SK-N-SH (cell line): ENCODE measurements around the gene RGS17. TPM values are rescaled to one million over a fixed set of nuclear protein-coding genes. Genes with fewer than 3 reads are reported as not detected.

Experiments used
- CTCF ChIA-PET: fragments of 300-600, 350-600 bp; formaldehyde crosslinking; extraction: SDS; loops from one replicate; lab custom pipeline; 2021; lab: Yijun Ruan, JAX
- POLR2A ChIA-PET: fragments of 350-600 bp; sonication (Branson Sonifier 250); formaldehyde crosslinking; extraction: SDS; loops from one replicate; lab custom pipeline; 2020; ENCODE audit warnings: antibody characterized with exemption, inconsistent platforms; lab: Yijun Ruan, JAX
- DNase-seq: peaks from one replicate; pipeline ENCODE4 v3.0.0; 2012
- H2AFZ ChIP-seq: fragments of 200-600 bp; sonication (generic); 2 replicates; pipeline ENCODE4 v1.8.1; 2016; ENCODE audit warnings: antibody characterized with exemption, mild to moderate bottlenecking, low read depth
- H3F3A ChIP-seq: fragments of 200-600 bp; sonication (generic); replicated peaks from 2 replicates; pipeline ENCODE3; 2016; ENCODE audit warnings: antibody characterized with exemption, mild to moderate bottlenecking; ENCODE audit not compliant: insufficient read depth
- H3K27ac ChIP-seq, 2 experiments: fragments of 200-500 bp in 1 of 2; fragments of 200-600 bp in 1 of 2; sonication (Bioruptor generic) in 1 of 2; sonication (generic), shearing (Covaris generic) in 1 of 2; 2 replicates each; pipeline versions ENCODE4 v1.5.1 to v1.6.1; 2014 to 2016; ENCODE audit warnings: low read depth in 2 of 2, inconsistent platforms in 1 of 2, low read length in 1 of 2, mild to moderate bottlenecking in 1 of 2, mixed read lengths in 1 of 2
- H3K27me3 ChIP-seq: fragments of 200-600 bp; sonication (generic), shearing (Covaris generic); 2 replicates; pipeline ENCODE4 v1.6.1; 2016; ENCODE audit warnings: mixed run types; ENCODE audit not compliant: insufficient read depth
- H3K36me3 ChIP-seq, 2 experiments: fragments of 200-500 bp in 1 of 2; fragments of 200-600 bp in 1 of 2; sonication (Bioruptor generic) in 1 of 2; sonication (generic) in 1 of 2; replicated peaks in 1 of 2; 2 replicates each; pipeline versions ENCODE3 to v1.5.1; 2014 to 2016; ENCODE audit warnings: low read length in 1 of 2, mild to moderate bottlenecking in 1 of 2; ENCODE audit not compliant: insufficient read depth in 2 of 2, control insufficient read depth in 1 of 2
- H3K4me1 ChIP-seq, 2 experiments: fragments of 200-500 bp in 1 of 2; fragments of 200-600 bp in 1 of 2; sonication (Bioruptor generic) in 1 of 2; sonication (generic), shearing (Covaris generic) in 1 of 2; 2 replicates each; pipeline versions ENCODE4 v1.5.1 to v1.6.1; 2014 to 2016; ENCODE audit warnings: low read depth in 1 of 2, low read length in 1 of 2, mixed run types in 1 of 2; ENCODE audit not compliant: insufficient read depth in 2 of 2, control insufficient read depth in 1 of 2
- H3K4me2 ChIP-seq: fragments of 200-600 bp; sonication (generic), shearing (Covaris generic); 2 replicates; pipeline ENCODE4 v1.6.1; 2017; ENCODE audit warnings: mixed run types
- H3K4me3 ChIP-seq, 2 experiments: fragments of 200-500 bp in 1 of 2; fragments of 200-600 bp in 1 of 2; sonication (Bioruptor generic) in 1 of 2; sonication (generic), shearing (Covaris generic) in 1 of 2; 2 replicates each; pipeline versions ENCODE4 v1.5.1 to v1.8.1; 2014 to 2016; ENCODE audit warnings: low read depth in 2 of 2, inconsistent platforms in 1 of 2, low read length in 1 of 2, mild to moderate bottlenecking in 1 of 2, mixed read lengths in 1 of 2, moderate library complexity in 1 of 2
- H3K79me2 ChIP-seq: fragments of 200-600 bp; sonication (generic); 2 replicates; pipeline ENCODE4 v1.8.1; 2017; ENCODE audit warnings: mild to moderate bottlenecking; ENCODE audit not compliant: insufficient read depth
- H3K9ac ChIP-seq: fragments of 200-600 bp; sonication (generic); 2 replicates; pipeline ENCODE4 v1.6.1; 2017; ENCODE audit warnings: mixed run types
- H3K9me2 ChIP-seq: fragments of 200-600 bp; sonication (generic); 2 replicates; pipeline ENCODE4 v1.6.1; 2017; ENCODE audit warnings: mixed run types
- H3K9me3 ChIP-seq: fragments of 200-600 bp; sonication (generic); 2 replicates; pipeline ENCODE4 v1.6.1; 2017; ENCODE audit warnings: mixed run types, mild to moderate bottlenecking, moderate library complexity
- H4K20me1 ChIP-seq: fragments of 200-600 bp; sonication (generic); 2 replicates; pipeline ENCODE4 v1.6.1; 2017; ENCODE audit warnings: mild to moderate bottlenecking, mixed run types; ENCODE audit not compliant: insufficient read depth
- EP300 ChIP-seq, 2 experiments: IDR thresholded peaks; 2 replicates each; pipeline versions ENCODE4 v1.4.0 to v1.6.1; 2012; ENCODE audit warnings: borderline replicate concordance in 1 of 2, low read depth in 1 of 2, low read length in 1 of 2
- EZH2phosphoT487 ChIP-seq: fragments of 200-600 bp; sonication (generic); IDR thresholded peaks from 2 replicates; pipeline ENCODE4 v1.6.1; 2017; ENCODE audit warnings: low read depth, mixed run types, mild to moderate bottlenecking, antibody characterized with exemption, moderate library complexity, borderline replicate concordance
- FOSL2 ChIP-seq: IDR thresholded peaks from 2 replicates; pipeline ENCODE4 v1.4.0; 2012; ENCODE audit warnings: low read depth, mild to moderate bottlenecking, moderate library complexity, borderline replicate concordance
- FOXJ3 ChIP-seq: sonication (generic); formaldehyde crosslinking; IDR thresholded peaks from 2 replicates; pipeline ENCODE4 v1.5.1; 2020; ENCODE audit warnings: mild to moderate bottlenecking, missing genetic modification reagents
- FOXM1 ChIP-seq: IDR thresholded peaks from 2 replicates; pipeline ENCODE4 v1.4.0; 2012; ENCODE audit warnings: low read depth, mild to moderate bottlenecking
- GABPA ChIP-seq: IDR thresholded peaks from 2 replicates; pipeline ENCODE4 v1.4.0; 2012; ENCODE audit warnings: low read depth, mild to moderate bottlenecking
- GATA2 ChIP-seq: sonication (generic); formaldehyde crosslinking; IDR thresholded peaks from 2 replicates; pipeline ENCODE4 v1.5.0; 2020; ENCODE audit warnings: mild to moderate bottlenecking, missing genetic modification reagents
- JUND ChIP-seq: IDR thresholded peaks from 2 replicates; pipeline ENCODE4 v1.4.0; 2012
- MAX ChIP-seq: IDR thresholded peaks from 2 replicates; pipeline ENCODE4 v1.4.0; 2012; ENCODE audit warnings: low read depth
- MXI1 ChIP-seq: IDR thresholded peaks from 2 replicates; pipeline ENCODE4 v1.6.1; 2012; ENCODE audit warnings: mild to moderate bottlenecking, low read depth, low read length, improper control_type of control experiment
- PBX3 ChIP-seq: IDR thresholded peaks from 2 replicates; pipeline ENCODE4; 2012
- RAD21 ChIP-seq: IDR thresholded peaks from 2 replicates; pipeline ENCODE4 v1.6.1; 2012; ENCODE audit warnings: mild to moderate bottlenecking, low read length
- RFX5 ChIP-seq: IDR thresholded peaks from 2 replicates; pipeline ENCODE4 v1.6.1; 2012; ENCODE audit warnings: mild to moderate bottlenecking, improper control_type of control experiment, low read length
- RXRA ChIP-seq: IDR thresholded peaks from 2 replicates; pipeline ENCODE4 v1.4.0; 2012; ENCODE audit warnings: low read depth, mild to moderate bottlenecking, borderline replicate concordance
- USF2 ChIP-seq: fragments of 150-350 bp; IDR thresholded peaks from 2 replicates; pipeline ENCODE4 v1.6.1; 2017; ENCODE audit warnings: antibody characterized with exemption, low read length, low read depth, borderline replicate concordance
- YY1 ChIP-seq: IDR thresholded peaks from 2 replicates; pipeline ENCODE4 v1.4.0; 2012; ENCODE audit warnings: low read depth, mild to moderate bottlenecking
- ZBTB33 ChIP-seq: IDR thresholded peaks from 2 replicates; pipeline ENCODE4 v1.4.0; 2012; ENCODE audit warnings: low read depth, borderline replicate concordance
- WGBS: methylation state at CpG from one replicate; pipeline ENCODE4 v1.1.6; 2017; ENCODE audit warnings: low lambda C conversion rate; 5-methylcytosine and 5-hydroxymethylcytosine counted together
- polyA plus RNA-seq, 3 experiments: library from polyadenylated mRNA; depleted of rRNA; stranded (reverse); fragments of >200 nt; gene quantifications; 2 replicates each; pipeline ENCODE4 v1.2.3, GENCODE V29; 2012
- small RNA-seq, 7 experiments: library from RNA; depleted of rRNA; stranded (forward); fragments of <200 nt; gene quantifications; one replicate each; pipeline ENCODE3, GENCODE V24; 2012

RGS17 gene
- polyA plus RNA-seq, 1 of the 3 experiments (the other 2 are of a cell fraction), result 1.4 TPM

- H3K4me2 ChIP-seq, result no peak overlapping the region
- POLR2A ChIA-PET, result no interaction called here
- no peak overlapping the region for H3K4me3 ChIP-seq
- CTCF ChIA-PET, result interaction anchor here (1.4 to 5.5 kb wide), 3 partner anchors 10 to 406 kb away, joined by 3 to 95 read pairs (median 4); partner anchors contain the start of gene VIP
- no peaks in the 10 kb centered on the region for H3K27me3 ChIP-seq
- no peak overlapping the region for H3K9ac ChIP-seq
- 0 out of 4 replicates have a peak, but pooled peaks cover 0 to 2% of the 10 kb centered on the region in 2 experiments for H3K4me1 ChIP-seq
- no peaks in the 10 kb centered on the region for H4K20me1 ChIP-seq
- DNase-seq, result no peak
- no peak for TF ChIP-seq EP300 (IDR thresholded peaks at IDR 0.05; ENCODE audit: borderline replicate concordance in 1 of 2, low read depth in 1 of 2, low read length in 1 of 2)
- TF ChIP-seq ZBTB33, result no peak
- TF ChIP-seq FOXJ3, result no peak
- TF ChIP-seq RAD21, result no peak
- no peak for TF ChIP-seq MAX
- TF ChIP-seq EZH2phosphoT487, result no peak
- TF ChIP-seq RXRA, result no peak
- no peak for TF ChIP-seq FOSL2
- TF ChIP-seq RFX5, result no peak
- TF ChIP-seq USF2, result no peak
- no peak for TF ChIP-seq JUND
- TF ChIP-seq PBX3, result no peak
- TF ChIP-seq FOXM1, result no peak
- no peak for TF ChIP-seq MXI1
- TF ChIP-seq GATA2 (CRISPR knock-in tag), result no peak
- TF ChIP-seq YY1, result no peak
- no peak for TF ChIP-seq GABPA
- no peaks in the 10 kb centered on the region for H3K79me2 ChIP-seq
- no peaks in the 10 kb centered on the region for H3F3A ChIP-seq
- no peak overlapping the region for H2AFZ ChIP-seq
- H3K36me3 ChIP-seq, result no peaks in the 10 kb centered on the region
- no peaks in the 10 kb centered on the region for H3K9me3 ChIP-seq
- H3K9me2 ChIP-seq, result no peaks in the 10 kb centered on the region
- 41% methylated on average over 1 of the region's 1 CpG for WGBS
- no peak overlapping the region for H3K27ac ChIP-seq
Observed at GRCh38 chr6:152957796-152958195, 173.3 kb downstream of the RGS17 start.

Small RNA genes within 50 kb of the gene (small RNA-seq; reads per million reads assigned to genes)
- 0 reads per million in 7 experiments for gene AL080276.1
- 0 reads per million in 7 experiments for gene RNA5SP224

Other genes with a start within 250 kb of the RGS17 start
- 10.6 and 12.5 TPM in 2 replicates for gene FBXO5, start 148.2 kb downstream of the RGS17 start, polyA plus RNA-seq (2012; rRNA removed)
- gene MTRF1L, start 128.6 kb downstream of the RGS17 start, polyA plus RNA-seq (2012; rRNA removed), result 7.7 and 9.7 TPM in 2 replicates